ENCODE results near the gene KRT25.

- TF ChIP-seq POLR2A (IDR thresholded peaks at IDR 0.05) (no peak), CTCF (IDR thresholded peaks at IDR 0.05) (no peak)
Observed at GRCh38 chr17:40714473-40714872, 40.7 kb downstream of the KRT25 start.
